H9 (cell line): ENCODE measurements around the gene PRPF6. TPM values are rescaled to one million over a fixed set of nuclear protein-coding genes. Genes with fewer than 3 reads are reported as not detected.

ENCODE experiments used
- DNase-seq: peaks from one replicate; pipeline ENCODE4 v3.0.0-alpha.2; 2017
- H2AFZ ChIP-seq: one replicate; pipeline ENCODE4 v1.6.1; 2013; ENCODE audit warnings: mild to moderate bottlenecking, low read length, control low read depth, moderate library complexity
- H2AK5ac ChIP-seq: 2 replicates; pipeline ENCODE4 v1.6.1; 2013; ENCODE audit warnings: low read length, control low read depth, mixed read lengths; ENCODE audit not compliant: insufficient read length
- H2BK120ac ChIP-seq: one replicate; pipeline ENCODE4 v1.6.1; 2013; ENCODE audit warnings: low read depth, mild to moderate bottlenecking, low read length, control low read depth, inconsistent platforms; ENCODE audit not compliant: poor library complexity, severe bottlenecking
- H2BK12ac ChIP-seq: 2 replicates; pipeline ENCODE4 v1.6.1; 2013; ENCODE audit warnings: low read length, control low read depth, mixed read lengths, low read depth; ENCODE audit not compliant: insufficient read length
- H2BK15ac ChIP-seq: 2 replicates; pipeline ENCODE4 v1.6.1; 2013; ENCODE audit warnings: low read depth, low read length, control low read depth
- H2BK20ac ChIP-seq: one replicate; pipeline ENCODE4 v1.6.1; 2013; ENCODE audit warnings: low read depth, mild to moderate bottlenecking, low read length, control low read depth, inconsistent platforms; ENCODE audit not compliant: poor library complexity, severe bottlenecking
- H2BK5ac ChIP-seq: 2 replicates; pipeline ENCODE4 v1.6.1; 2013; ENCODE audit warnings: low read length, control low read depth, mixed read lengths; ENCODE audit not compliant: insufficient read length
- H3K14ac ChIP-seq: 2 replicates; pipeline ENCODE4 v1.6.1; 2013; ENCODE audit warnings: low read length, control low read depth; ENCODE audit not compliant: insufficient read depth
- H3K18ac ChIP-seq: 2 replicates; pipeline ENCODE4 v1.6.1; 2013; ENCODE audit warnings: low read depth, mild to moderate bottlenecking, mixed read lengths, low read length, control low read depth; ENCODE audit not compliant: insufficient read length
- H3K23ac ChIP-seq: 2 replicates; pipeline ENCODE4 v1.6.1; 2013; ENCODE audit warnings: low read length, control low read depth, mixed read lengths, low read depth; ENCODE audit not compliant: insufficient read length
- H3K23me2 ChIP-seq: 2 replicates; pipeline ENCODE4 v1.6.1; 2013; ENCODE audit warnings: low read depth, mild to moderate bottlenecking, mixed read lengths, low read length, control low read depth; ENCODE audit not compliant: insufficient read length, poor library complexity, severe bottlenecking
- H3K27ac ChIP-seq: 2 replicates; pipeline ENCODE4 v1.5.1; 2013; ENCODE audit warnings: low read length, control low read depth, mixed read lengths, low read depth; ENCODE audit not compliant: insufficient read length
- H3K27me3 ChIP-seq: 2 replicates; pipeline ENCODE4 v1.6.1; 2013; ENCODE audit warnings: low read length, control low read depth, inconsistent platforms; ENCODE audit not compliant: insufficient read depth
- H3K4ac ChIP-seq: 2 replicates; pipeline ENCODE4 v1.6.1; 2013; ENCODE audit warnings: low read depth, mild to moderate bottlenecking, control low read depth, inconsistent platforms, low read length, moderate library complexity
- H3K4me1 ChIP-seq: 2 replicates; pipeline ENCODE4 v1.6.1; 2013; ENCODE audit warnings: low read length, control low read depth, inconsistent platforms; ENCODE audit not compliant: insufficient read depth
- H3K4me2 ChIP-seq: 2 replicates; pipeline ENCODE4 v1.6.1; 2013; ENCODE audit warnings: low read length, control low read depth, mixed read lengths; ENCODE audit not compliant: insufficient read length, insufficient read depth
- H3K56ac ChIP-seq: 2 replicates; pipeline ENCODE4 v1.6.1; 2013; ENCODE audit warnings: low read depth, mild to moderate bottlenecking, mixed read lengths, low read length, control low read depth; ENCODE audit not compliant: insufficient read length
- H3K79me1 ChIP-seq: 2 replicates; pipeline ENCODE4 v1.6.1; 2013; ENCODE audit warnings: low read depth, mild to moderate bottlenecking, moderate library complexity, low read length, control low read depth, inconsistent platforms; ENCODE audit not compliant: insufficient read depth, poor library complexity, severe bottlenecking
- H3K79me2 ChIP-seq: 2 replicates; pipeline ENCODE4 v1.6.1; 2013; ENCODE audit warnings: low read length, control low read depth, inconsistent platforms; ENCODE audit not compliant: insufficient read depth
- H3K9ac ChIP-seq: 2 replicates; pipeline ENCODE4 v1.6.1; 2013; ENCODE audit warnings: low read length, control low read depth, mixed read lengths; ENCODE audit not compliant: insufficient read length; ENCODE audit errors: extremely low read depth
- H3K9me3 ChIP-seq: one replicate; pipeline ENCODE4 v1.6.1; 2013; ENCODE audit warnings: low read depth, low read length, inconsistent platforms; ENCODE audit not compliant: control insufficient read depth
- H3T11ph ChIP-seq: one replicate; pipeline ENCODE4 v1.6.1; 2013; ENCODE audit warnings: mild to moderate bottlenecking, low read length, control low read depth, inconsistent platforms
- H4K20me1 ChIP-seq: one replicate; pipeline ENCODE4 v1.6.1; 2013; ENCODE audit not compliant: control insufficient read depth, insufficient read length, insufficient read depth
- H4K5ac ChIP-seq: 2 replicates; pipeline ENCODE4 v1.6.1; 2013; ENCODE audit warnings: low read depth, mild to moderate bottlenecking, mixed read lengths, low read length, control low read depth; ENCODE audit not compliant: insufficient read length
- H4K8ac ChIP-seq: replicated peaks from 2 replicates; pipeline ENCODE4 v1.6.1; 2013; ENCODE audit warnings: low read length, control low read depth, mixed read lengths, low read depth; ENCODE audit not compliant: insufficient read length
- H4K91ac ChIP-seq: 2 replicates; pipeline ENCODE4 v1.6.1; 2013; ENCODE audit warnings: low read depth, mild to moderate bottlenecking, moderate library complexity, mixed read lengths, low read length, control low read depth; ENCODE audit not compliant: insufficient read length
- H3K27ac Mint-ChIP-seq, 3 experiments: 2 replicates in 2 of 3; 3 replicates in 1 of 3; pipeline ENCODE4 v1.8.0; 2020 to 2021; ENCODE audit warnings: mixed read lengths in 3 of 3, mild to moderate bottlenecking in 1 of 3, moderate library complexity in 1 of 3
- H3K27me3 Mint-ChIP-seq: 2 replicates; pipeline ENCODE4 v1.8.0; 2021; ENCODE audit warnings: low read depth, mild to moderate bottlenecking, moderate library complexity, mixed read lengths
- H3K36me3 Mint-ChIP-seq, 3 experiments: 2 replicates in 2 of 3; 3 replicates in 1 of 3; pipeline ENCODE4 v1.8.0; 2020 to 2021; ENCODE audit warnings: low read depth in 3 of 3, mixed read lengths in 3 of 3; ENCODE audit not compliant: insufficient read depth in 1 of 3
- H3K4me1 Mint-ChIP-seq, 2 experiments: 2 replicates each; pipeline ENCODE4 v1.8.0; 2020; ENCODE audit warnings: mixed read lengths in 2 of 2
- H3K4me3 Mint-ChIP-seq, 2 experiments: 2 replicates in 1 of 2; 3 replicates in 1 of 2; pipeline ENCODE4 v1.8.0; 2020 to 2021; ENCODE audit warnings: mild to moderate bottlenecking in 2 of 2, mixed read lengths in 2 of 2, moderate library complexity in 1 of 2
- H3K9me3 Mint-ChIP-seq, 2 experiments: 2 replicates in 1 of 2; 3 replicates in 1 of 2; pipeline ENCODE4 v1.8.0; 2020; ENCODE audit warnings: mild to moderate bottlenecking in 2 of 2, mixed read lengths in 2 of 2, moderate library complexity in 1 of 2
- CTCF ChIP-seq: fragments of 200-600 bp; sonication (generic); conservative IDR thresholded peaks from 3 replicates; pipeline ENCODE4 v1.8.0; 2021; ENCODE audit warnings: antibody characterized with exemption, mild to moderate bottlenecking
- WGBS: extraction: QIAGEN DNeasy Blood & Tissue Kit; methylation state at CpG from one replicate; pipeline ENCODE4 v1.1.7; 2013; ENCODE audit warnings: missing lambda C conversion rate, low lambda C conversion rate, mixed read lengths; ENCODE audit not compliant: insufficient read length; ENCODE audit errors: extremely low coverage; 5-methylcytosine and 5-hydroxymethylcytosine counted together
- total RNA-seq: library from RNA; stranded (reverse); gene quantifications from 2 replicates; pipeline ENCODE4 v1.2.1, GENCODE V29; 2021

Gene PRPF6
- total RNA-seq, 1 experiment from 2014 or later, result 87.9 TPM

GRCh38 chr20:64021124-64021975 lies 40.4 kb downstream of the PRPF6 start:
- H4K91ac ChIP-seq, result no peak overlapping the region
- TF ChIP-seq CTCF, result no peak
- no peak overlapping the region for H3K27ac ChIP-seq
- H4K20me1 ChIP-seq, result no peaks in the 10 kb centered on the region
- Mint-ChIP-seq H3K27ac (peak overlapping the region in 1 of 3 experiments; percentile 44; a peak in 1 of 7 replicates), H3K9me3 (no peaks in the 10 kb centered on the region; a peak in 1 of 5 replicates), H3K4me3 (no peak overlapping the region), H3K36me3 (peaks cover 40 to 79% (median 77%) of the 10 kb centered on the region in 3 experiments; a peak in 6 of 7 replicates), H3K27me3 (no peaks in the 10 kb centered on the region), H3K4me1 (no peaks in the 10 kb centered on the region)
- no peak overlapping the region for H2AK5ac ChIP-seq
- H3K27me3 ChIP-seq, result no peaks in the 10 kb centered on the region
- no peak overlapping the region for H4K8ac ChIP-seq
- no peaks in the 10 kb centered on the region for H3K79me1 ChIP-seq
- H2BK120ac ChIP-seq, result no peak overlapping the region
- no CpG with 5 or more reads among the region's 36 CpGs for WGBS
- no peaks in the 10 kb centered on the region for H3K4me1 ChIP-seq
- no peak overlapping the region for H2BK20ac ChIP-seq
- no peak overlapping the region for H4K5ac ChIP-seq
- H2BK15ac ChIP-seq, result no peak overlapping the region
- no peaks in the 10 kb centered on the region for H3K23me2 ChIP-seq
- H3K23ac ChIP-seq, result no peak overlapping the region
- no peak overlapping the region for H3K4ac ChIP-seq
- H3K9me3 ChIP-seq, result no peaks in the 10 kb centered on the region
- no peak overlapping the region for H3K9ac ChIP-seq
- no peak overlapping the region for H3K18ac ChIP-seq
- no peak overlapping the region for H3K4me2 ChIP-seq
- no peak overlapping the region for H2BK12ac ChIP-seq
- H2AFZ ChIP-seq, result no peak overlapping the region
- no peak overlapping the region for H3T11ph ChIP-seq
- no peak overlapping the region for H2BK5ac ChIP-seq
- no peak for DNase-seq
- no peaks in the 10 kb centered on the region for H3K79me2 ChIP-seq
- H3K14ac ChIP-seq, result no peak overlapping the region
- no peak overlapping the region for H3K56ac ChIP-seq
